Measurements from ENCODE around the gene ATP6V0A4.

DNA sequence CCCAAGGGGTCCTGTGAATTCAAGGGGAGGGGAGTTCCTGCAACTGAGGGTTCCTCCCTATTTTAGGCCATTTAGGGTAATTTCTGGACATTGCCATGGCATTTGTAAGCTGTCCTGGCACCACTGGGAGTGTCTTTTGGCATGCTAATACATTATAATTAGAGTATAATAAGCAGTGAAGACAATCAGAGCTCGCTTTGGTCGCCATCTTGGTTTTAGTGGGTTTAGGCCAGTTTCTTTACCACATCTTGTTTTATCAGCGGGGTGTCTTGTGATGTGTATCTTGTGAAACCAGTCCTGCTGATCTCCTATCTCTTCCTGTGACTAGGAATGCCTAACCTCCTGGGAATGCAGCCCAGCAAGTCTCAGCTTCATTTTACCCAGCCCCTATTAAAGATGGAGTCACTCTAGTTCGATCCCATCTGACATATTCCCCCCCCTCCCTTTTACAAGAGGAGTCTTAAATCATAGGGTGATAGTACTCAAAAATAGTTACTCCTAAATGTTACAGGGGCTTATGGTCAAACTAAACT, 140.1 kb downstream of the ATP6V0A4 start:
- TF ChIP-seq, protein P1, sequence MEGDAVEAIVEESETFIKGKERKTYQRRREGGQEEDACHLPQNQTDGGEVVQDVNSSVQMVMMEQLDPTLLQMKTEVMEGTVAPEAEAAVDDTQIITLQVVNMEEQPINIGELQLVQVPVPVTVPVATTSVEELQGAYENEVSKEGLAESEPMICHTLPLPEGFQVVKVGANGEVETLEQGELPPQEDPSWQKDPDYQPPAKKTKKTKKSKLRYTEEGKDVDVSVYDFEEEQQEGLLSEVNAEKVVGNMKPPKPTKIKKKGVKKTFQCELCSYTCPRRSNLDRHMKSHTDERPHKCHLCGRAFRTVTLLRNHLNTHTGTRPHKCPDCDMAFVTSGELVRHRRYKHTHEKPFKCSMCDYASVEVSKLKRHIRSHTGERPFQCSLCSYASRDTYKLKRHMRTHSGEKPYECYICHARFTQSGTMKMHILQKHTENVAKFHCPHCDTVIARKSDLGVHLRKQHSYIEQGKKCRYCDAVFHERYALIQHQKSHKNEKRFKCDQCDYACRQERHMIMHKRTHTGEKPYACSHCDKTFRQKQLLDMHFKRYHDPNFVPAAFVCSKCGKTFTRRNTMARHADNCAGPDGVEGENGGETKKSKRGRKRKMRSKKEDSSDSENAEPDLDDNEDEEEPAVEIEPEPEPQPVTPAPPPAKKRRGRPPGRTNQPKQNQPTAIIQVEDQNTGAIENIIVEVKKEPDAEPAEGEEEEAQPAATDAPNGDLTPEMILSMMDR (IDR thresholded peaks at IDR 0.05), result no peak
- TF ChIP-seq POLR2AphosphoS5 (IDR thresholded peaks at IDR 0.05), result no peak

All from breast epithelium (tissue), 3 donors.